OCI-M2 (cell line): Measurements from ENCODE around the gene DUOXA2.

Source experiments
- DNase-seq: peaks from one replicate; lab custom pipeline; 2025; ENCODE audit not compliant: unreplicated experiment; lab: John Stamatoyannopoulos, UW

The DUOXA2 gene

DNA sequence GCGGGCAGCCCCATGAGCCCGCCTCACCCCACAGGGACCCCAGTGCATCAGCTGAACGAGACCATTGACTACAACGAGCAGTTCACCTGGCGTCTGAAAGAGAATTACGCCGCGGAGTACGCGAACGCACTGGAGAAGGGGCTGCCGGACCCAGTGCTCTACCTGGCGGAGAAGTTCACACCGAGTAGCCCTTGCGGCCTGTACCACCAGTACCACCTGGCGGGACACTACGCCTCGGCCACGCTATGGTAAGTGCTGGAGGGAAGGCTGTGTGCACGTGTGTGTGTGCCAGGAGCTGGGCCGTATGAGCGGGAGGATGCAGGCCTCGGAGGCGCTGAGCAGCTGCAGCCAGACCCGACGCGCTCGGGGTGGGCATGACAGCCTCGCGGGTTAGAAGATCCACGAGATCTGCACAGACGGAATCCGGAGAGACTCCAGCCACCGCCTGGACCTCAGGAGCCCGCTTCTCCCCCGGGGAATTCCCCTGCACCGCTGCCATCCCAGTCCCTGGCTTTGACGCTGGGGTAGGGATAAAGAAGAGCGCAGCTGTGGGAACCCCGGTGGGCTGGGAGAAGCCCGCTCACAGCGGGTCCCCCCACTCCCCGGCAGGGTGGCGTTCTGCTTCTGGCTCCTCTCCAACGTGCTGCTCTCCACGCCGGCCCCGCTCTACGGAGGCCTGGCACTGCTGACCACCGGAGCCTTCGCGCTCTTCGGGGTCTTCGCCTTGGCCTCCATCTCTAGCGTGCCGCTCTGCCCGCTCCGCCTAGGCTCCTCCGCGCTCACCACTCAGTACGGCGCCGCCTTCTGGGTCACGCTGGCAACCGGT, 2.6 kb downstream of the DUOXA2 start:
- no peak for DNase-seq

DNA sequence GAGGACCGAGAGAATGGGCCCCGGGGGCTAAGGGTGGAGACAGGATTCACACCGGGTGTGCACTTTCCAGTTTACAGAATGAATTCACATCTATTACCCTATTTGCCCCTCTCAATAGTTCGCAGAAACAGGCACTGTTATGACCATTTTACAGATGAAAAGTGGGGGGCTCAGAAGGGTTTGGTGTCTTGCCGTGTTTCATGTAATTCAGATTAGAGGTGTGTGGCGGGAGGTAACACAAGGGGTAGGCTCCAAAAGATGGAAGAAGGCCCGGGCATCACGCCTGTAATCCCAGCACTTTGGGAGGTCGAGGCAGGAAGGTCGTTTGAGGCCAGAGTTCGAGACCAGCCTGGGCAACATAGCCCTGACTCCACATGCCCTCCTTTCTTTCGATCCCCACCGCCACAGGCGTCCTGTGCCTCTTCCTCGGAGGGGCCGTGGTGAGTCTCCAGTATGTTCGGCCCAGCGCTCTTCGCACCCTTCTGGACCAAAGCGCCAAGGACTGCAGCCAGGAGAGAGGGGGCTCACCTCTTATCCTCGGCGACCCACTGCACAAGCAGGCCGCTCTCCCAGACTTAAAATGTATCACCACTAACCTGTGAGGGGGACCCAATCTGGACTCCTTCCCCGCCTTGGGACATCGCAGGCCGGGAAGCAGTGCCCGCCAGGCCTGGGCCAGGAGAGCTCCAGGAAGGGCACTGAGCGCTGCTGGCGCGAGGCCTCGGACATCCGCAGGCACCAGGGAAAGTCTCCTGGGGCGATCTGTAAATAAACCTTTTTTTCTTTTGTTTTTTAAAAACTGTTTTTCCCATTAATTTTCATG, 3.4 kb downstream of the DUOXA2 start:
- no peak for DNase-seq

DNA sequence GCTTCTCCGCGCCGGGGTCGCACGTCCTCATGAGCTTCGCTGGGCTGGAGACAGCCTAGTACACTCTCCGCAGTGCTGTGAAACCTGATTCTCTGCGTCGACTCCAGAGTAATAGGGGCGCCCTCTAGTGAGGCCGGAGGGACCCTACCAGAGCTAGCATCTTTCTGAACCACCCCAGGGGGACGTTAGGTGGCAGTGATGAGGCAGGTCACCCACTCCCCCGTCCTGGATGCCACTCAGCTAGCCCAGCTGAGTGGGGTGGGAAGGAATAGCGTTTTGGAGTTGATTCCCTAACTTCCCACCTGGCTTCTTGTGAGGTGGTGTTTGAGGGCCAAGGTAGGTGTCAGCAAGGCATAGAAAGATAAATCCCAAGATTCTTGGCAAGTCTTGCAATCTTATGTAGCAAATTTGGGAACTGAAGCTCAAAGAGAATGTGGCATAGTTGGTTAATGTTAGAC, 4.0 kb downstream of the DUOXA2 start:
- DNase-seq, result peak; percentile 50

DNA sequence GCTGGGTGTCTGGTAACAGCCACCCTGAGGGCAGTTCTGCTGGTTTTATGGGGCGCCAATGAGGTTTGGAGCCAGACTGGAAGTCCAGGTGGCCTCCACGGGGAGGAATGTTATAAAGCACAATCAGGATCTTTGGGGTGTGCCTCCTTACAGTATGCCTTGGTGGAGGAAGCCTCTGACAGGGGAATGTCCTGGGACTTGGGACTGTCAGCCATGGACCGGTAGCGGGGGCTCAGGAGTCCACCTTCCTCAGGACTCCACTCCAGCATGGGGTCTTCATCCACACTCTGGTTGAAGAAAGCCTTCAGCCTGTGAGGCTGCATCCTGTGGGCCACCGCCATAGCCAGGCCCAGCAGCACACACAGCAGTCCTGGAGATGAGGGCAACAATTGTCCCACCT, 4.9 kb downstream of the DUOXA2 start:
- no peak for DNase-seq

DNA sequence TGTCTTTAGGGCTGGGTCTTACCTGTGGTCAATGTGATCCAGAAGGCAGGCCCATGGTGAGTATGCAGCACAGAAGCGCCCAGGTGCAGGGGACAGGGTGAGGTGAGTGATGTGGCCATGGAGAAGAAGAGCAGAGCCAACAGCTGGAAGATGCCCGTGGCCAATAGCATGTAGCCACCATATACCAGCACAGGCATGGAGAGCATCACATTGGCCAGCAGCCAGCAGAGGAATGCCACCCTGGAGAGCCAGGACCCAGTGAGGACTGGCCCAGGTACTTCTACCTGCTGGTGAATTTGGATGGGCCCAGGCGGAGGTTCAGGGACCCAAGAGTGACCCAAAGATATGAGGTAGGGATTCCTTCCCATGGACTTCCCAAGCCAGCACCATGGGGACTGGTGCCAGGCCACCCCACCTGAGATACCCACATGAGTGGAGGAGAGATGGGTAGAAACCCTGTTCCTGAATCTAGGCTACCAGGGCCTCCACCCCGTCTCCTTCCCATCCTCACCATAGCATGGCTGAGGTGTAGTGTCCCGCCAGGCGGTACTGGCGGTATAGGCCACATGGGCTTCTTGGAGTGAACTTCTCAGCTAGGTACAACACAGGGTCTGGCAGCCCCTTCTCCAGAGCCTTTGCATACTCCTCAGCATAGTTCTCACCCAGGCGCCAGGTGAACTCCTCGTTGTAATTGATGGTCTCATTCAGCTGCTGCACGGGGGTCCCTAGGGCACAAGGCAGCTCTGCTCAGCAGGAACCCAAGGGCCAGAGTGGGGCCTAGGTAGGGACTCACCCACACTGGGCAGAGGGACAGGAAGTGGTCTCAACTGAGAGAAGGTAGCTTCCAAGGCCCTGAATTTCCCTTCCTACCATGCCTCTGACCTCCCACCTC, 6.2 kb downstream of the DUOXA2 start:
- no peak for DNase-seq

DNA sequence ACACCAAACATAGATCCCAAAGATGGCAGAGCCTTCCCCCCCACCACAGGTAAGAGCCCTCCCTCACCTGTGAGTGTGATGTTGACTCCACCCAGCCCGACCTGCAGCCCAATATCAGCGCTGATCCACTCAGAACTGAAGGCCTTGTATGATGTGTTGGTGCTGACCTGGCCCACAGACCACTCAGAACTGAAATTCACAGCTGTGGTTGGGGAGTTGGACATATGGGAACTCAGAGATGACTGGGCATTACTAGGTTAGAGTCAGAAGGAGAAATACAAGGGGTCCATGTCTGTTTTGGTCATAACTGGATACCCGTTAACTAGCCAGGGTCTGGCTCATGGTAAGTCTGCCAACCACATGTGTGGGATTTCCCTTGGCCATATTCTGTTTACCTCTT, 6.9 kb downstream of the DUOXA2 start:
- no peak for DNase-seq

DNA sequence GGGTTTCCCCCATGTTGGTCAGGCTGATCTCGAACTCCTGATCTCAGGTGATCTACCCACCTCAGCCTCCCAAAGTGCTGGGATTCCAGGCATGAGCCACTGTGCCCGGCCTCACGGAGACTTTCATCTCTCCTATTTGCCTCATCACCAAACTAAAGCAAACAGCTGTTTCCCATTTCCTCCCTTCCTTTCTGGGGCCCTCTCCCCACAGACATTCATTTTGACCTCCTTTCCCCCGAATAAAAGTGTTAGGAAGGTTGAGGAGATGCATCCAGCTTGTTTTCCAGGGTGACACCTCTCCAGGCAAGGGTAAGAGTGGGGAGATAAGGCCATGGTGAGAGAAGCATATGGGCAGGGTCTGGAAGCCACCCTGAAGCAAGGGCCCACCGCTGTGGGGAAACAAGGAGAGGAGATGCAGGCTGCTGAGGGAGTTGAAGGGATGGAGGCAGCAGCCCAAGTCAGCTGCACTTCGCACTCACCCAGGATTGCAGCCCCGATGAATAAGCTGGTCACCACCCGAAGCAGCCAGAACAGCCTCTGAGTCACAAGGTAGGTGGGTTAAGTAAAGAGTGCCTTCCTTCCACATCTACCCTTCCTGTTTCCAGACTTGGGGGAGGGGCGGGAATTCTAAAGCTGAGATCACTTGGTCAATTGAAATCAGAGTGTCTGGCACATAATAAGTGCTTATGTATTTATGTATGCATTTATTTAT, 7.7 kb downstream of the DUOXA2 start:
- DNase-seq, result no peak

DNA sequence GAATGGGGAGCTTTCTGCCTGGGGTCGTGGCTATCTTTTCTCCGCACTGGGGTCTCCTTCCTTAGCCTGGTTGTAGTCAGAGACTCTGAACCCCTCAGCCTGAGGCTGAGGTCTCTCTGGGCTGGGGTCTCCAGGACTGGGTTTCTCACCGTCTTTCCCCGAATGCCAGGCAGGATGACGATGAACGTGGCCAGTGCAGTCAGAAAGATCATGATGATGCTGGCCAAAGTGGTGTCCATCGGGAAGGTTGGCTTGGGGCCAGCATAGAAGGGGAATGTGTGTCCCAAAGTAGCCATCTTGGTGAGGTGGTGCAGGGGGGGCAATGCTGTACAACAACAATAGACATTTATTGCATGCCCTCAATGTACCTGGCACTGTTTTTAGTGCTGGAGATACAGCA, 8.6 kb downstream of the DUOXA2 start:
- DNase-seq, result no peak

DNA sequence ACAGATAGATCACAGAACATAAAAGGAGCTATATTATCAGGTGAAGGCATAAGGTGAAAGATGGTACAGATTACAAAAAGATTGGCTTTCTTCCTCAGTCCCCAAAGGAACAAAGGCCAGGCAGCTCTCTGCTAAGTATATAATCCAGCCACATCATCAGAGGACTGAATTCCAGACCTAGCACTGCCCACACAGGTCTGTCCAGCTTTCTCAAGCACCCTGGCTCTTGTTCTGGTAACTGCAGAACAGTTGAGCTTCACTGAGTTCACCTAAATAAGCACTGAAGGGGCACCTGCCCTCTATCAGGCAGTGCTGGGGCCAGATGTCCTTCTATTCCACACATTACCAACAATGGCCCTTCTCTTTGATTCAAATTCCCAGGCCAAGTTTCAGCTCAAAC, 9.3 kb downstream of the DUOXA2 start:
- no peak for DNase-seq

DNA sequence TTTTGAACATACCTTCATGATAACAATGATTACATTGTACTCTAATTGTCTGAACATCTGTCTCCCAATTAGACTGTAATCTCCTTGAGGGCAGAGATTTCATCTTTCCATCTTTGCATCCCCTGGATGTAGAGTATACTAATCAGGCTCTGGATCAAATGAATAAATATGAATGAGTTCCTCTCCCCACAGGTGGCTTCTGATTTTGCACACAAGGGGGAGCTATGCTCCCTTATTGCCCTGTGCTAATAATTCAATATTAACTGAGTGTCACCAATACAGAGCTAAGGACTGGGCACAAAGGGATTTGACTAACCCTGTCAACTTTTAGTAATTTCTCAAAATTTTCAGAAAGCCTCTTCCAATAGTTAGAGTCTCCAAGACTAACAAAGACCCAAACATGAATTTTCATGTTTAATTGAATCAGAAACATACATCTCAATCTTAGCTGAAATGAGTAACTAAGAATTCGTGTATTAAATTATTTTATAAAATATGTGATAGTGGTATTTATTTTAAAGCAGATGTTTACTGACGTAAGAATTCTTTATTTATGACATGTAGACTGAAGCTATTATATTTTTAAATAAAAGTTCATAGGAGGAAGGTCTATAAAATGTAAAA, 12.5 kb downstream of the DUOXA2 start:
- no peak for DNase-seq

DNA sequence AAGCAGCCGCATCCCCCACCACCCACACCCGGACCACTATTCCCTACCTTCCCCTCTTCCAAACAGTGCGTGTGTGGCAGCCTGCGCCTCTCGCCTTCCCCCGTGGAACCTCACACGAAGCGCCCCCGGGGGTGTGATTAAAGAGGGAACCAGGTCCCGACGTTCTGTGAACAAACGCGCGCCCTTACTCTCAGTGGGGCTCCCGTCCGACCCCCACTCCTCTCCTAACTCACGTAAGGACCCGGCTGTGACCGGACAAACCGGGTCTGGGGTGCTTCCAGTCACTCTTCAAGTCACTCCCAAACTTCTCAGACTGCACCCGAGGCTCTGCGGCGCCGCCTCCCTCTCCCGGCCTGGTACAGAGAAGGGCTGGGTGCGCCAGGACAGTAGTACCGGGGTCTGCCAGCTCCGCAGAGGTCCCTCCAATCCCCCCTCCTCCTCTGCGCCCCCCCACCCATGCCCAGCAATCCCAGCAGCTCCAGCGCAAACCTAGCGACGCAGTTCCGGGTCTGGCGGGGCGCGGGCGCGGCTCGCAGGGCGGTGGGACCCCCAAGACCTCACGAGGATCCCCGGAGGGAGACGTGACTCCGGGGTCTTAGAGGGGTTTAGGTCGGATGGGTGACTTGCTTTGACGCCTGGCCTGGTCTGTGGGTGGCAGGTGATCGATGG, 15.0 kb downstream of the DUOXA2 start:
- DNase-seq, result no peak

DNA sequence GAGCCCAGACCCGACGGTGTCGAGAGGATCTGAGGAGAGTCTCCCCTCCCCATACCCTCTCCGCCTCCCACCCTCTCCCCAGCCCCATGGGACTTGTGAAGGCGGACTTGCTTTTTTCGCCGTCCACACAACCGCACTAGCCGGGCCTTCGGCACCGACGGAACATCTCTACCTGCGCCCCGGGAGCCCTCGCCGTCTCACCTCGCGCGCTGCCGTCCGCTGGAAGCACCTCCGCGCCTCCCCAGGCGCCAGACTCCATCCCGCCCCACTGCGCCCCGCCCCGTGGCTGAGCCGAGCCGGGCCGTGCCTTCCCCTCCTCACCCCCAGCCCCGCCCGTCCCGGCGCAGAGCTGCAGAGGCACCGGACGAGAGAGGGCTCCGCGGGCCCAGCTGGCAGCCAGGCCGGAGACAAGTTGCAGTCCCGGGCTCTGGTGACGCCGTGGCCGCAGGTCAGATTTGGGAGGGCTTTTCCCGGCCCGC, 15.6 kb downstream of the DUOXA2 start, which contains the start of the genes DUOX1 and DUOXA1:
TSS of gene DUOX1 (plus strand) at position 344 of the 479 bp plus-strand sequence. CDS start 1,973 bp downstream, outside the sequence.
TSS of gene DUOXA1 (minus strand) at position 229 of the 479 bp plus-strand sequence. CDS start 6,865 bp downstream, outside the sequence.
- DNase-seq, result no peak

DNA sequence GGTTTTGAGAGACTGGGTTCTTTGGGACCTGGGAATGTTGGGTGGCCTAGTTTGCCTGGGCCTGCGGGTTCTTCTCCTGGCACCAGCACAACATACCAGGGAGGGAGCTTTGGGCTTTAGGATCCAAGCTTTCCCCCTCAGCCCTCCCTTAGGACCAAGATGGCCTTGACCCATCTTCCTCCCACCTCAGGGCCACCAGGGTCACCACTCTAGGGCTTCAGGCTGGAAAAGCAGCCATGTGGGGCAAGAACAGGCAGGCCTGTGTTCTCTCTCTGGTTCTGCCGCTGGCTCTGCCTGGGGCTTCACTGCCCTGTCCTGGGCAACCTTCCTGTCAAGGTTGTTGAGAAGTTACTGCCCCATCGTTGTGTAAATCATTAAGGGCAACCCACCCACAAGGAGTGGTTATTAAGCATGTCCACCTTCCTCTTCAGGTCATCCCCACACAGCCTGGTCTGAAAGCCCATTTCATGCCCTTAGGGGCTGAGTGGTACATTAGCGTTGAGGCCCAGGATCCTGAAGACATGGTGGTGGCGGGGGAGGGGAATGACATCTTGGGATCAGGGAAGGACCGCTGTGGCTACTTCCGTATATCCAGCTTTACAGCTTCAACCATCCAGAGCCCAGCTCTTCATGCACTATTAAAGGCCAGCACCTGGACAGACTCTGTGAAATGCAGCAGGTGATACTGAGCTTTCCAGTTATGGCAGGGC, 16.3 kb downstream of the DUOXA2 start:
- no peak for DNase-seq

DNA sequence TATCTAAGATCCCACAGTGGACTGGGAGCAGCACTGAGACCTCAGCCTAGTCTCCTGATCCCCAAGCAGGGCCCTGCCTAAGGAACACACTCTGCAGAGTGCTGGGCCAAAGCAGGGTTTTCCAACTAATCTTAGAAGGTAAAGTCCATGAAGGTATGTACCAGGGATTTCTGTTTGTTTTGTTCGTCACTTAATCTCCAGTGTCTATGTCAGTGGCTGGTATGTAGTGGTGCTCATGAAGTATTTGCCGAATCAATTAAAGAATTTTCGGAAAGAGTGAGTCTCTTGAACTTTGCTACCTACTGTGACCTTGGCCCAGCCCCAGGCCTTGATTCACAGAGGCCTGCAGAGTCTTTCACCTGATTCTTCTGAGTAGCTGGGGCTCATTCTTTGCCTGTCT, 17.4 kb downstream of the DUOXA2 start:
- no peak for DNase-seq

DNA sequence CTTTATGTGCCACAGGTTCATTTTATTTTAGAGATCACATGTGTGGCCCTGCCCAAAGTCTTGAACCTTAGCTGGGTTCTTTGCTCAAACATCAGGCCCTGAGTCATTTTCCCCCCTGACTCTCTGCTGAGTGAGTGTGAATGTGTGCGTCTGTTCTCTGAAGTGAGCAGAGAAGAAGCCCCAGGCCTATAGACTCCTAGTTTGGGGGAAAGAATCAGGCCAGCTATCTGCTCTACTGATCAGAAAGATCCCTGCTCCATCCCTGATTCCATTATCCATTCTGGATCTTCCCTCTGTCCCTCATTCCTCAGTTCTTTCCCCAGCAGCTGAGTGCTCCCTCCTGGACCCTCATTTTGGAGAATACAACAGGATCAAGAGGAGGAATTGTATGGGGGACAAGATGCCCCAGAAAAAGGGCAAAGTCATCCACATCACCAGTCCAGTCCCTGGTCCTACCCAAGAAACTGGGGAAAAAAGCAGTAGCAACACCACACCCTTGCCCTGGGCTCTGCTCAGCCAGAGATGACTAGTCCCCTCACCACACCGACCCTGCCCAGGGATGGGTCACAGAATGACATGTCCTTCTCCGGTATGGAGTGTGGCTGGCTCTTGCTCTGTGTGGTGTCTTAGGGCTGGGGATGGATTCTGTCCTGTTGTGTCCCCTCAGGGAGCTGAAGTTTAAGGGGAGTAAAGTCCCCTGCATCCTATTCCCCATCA, 18.9 kb downstream of the DUOXA2 start:
- no peak for DNase-seq

DNA sequence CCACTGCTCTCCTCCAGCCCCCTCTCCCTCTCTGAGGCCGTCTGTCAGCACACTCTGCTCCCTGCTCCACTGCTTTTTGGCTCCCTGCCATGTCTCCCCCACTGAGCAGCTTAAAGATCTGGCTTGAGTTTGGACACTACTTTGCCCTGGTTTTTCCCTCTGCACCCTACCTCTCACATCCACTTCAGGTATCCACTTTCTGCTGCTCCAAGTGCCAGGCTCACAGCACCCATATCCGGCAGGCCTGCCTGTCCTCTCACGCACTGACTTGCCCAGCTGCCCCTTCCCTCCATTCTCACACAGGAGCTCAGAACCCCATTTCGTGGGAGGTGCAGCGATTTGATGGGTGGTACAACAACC, 19.4 kb downstream of the DUOXA2 start:
- no peak for DNase-seq

DNA sequence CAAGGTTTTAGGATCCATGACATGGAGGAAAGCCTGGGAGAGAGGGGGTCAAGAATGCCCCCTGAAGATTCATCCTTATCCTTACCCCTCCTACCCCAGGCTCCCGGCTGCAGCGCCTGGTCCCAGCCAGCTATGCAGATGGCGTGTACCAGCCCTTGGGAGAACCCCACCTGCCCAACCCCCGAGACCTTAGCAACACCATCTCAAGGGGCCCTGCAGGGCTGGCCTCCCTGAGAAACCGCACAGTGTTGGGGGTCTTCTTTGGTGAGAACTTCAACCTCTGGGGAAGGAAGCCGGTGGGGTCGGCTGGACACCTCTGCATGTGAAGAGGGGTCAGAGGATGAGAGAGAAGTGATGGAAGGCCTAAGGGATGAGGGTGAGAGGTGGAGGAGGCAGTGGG, 19.9 kb downstream of the DUOXA2 start:
- no peak for DNase-seq
